K562 (cell line): ENCODE measurements around the gene TANC1.

Source experiments
- COPS2 ChIP-seq: fragments of 450-650 bp; conservative IDR thresholded peaks from 2 replicates; pipeline ENCODE4 v1.6.1; 2016; ENCODE audit warnings: mild to moderate bottlenecking, moderate library complexity
- CTCF ChIP-seq, 3 experiments: IDR thresholded peaks in 2 of 3; conservative IDR thresholded peaks in 1 of 3; 2 replicates each; pipeline ENCODE4 v1.5.1; 2011 to 2012; ENCODE audit warnings: low read length in 3 of 3, mild to moderate bottlenecking in 3 of 3, control low read depth in 2 of 3, improper control_type of control experiment in 1 of 3, inconsistent platforms in 1 of 3, low read depth in 1 of 3, mixed read lengths in 1 of 3, moderate library complexity in 1 of 3; ENCODE audit not compliant: insufficient read depth in 2 of 3
- EP300 ChIP-seq: IDR thresholded peaks from 2 replicates; pipeline ENCODE4 v1.6.1; 2012; ENCODE audit warnings: low read length, improper control_type of control experiment
- ETS1 ChIP-seq: conservative IDR thresholded peaks from 2 replicates; pipeline ENCODE4 v1.6.1; 2011; ENCODE audit warnings: low read depth, mild to moderate bottlenecking, low read length; ENCODE audit not compliant: control insufficient read depth
- EZH2 ChIP-seq: IDR thresholded peaks from 2 replicates; pipeline ENCODE4 v1.6.1; 2012; ENCODE audit warnings: low read depth, mild to moderate bottlenecking, inconsistent platforms, low read length, borderline replicate concordance
- HDAC8 ChIP-seq: fragments of 450-650 bp; IDR thresholded peaks from 2 replicates; pipeline ENCODE4 v1.6.1; 2016; ENCODE audit warnings: mild to moderate bottlenecking, missing genetic modification characterization, moderate library complexity, missing compliant biosample characterization
- KDM5B ChIP-seq: fragments of 200-600 bp; sonication (generic); IDR thresholded peaks from 2 replicates; pipeline ENCODE4 v1.6.1; 2012; ENCODE audit warnings: low read depth, mild to moderate bottlenecking, moderate library complexity, low read length, control low read depth, inconsistent platforms; ENCODE audit not compliant: insufficient replicate concordance
- MXI1 ChIP-seq: IDR thresholded peaks from 2 replicates; pipeline ENCODE4 v1.6.1; 2011; ENCODE audit warnings: low read depth, mild to moderate bottlenecking, improper control_type of control experiment, low read length
- POLR2A ChIP-seq: fragments of 450-650 bp; conservative IDR thresholded peaks from 2 replicates; pipeline ENCODE4 v1.6.1; 2016
- POLR2AphosphoS2 ChIP-seq: IDR thresholded peaks from 2 replicates; pipeline ENCODE4 v1.6.1; 2012; ENCODE audit warnings: low read length, improper control_type of control experiment
- RFX1 ChIP-seq: fragments of 450-650 bp; IDR thresholded peaks from 2 replicates; pipeline ENCODE4 v1.6.1; 2016; ENCODE audit warnings: mild to moderate bottlenecking, moderate library complexity
- SETDB1 ChIP-seq: IDR thresholded peaks from one replicate; pipeline ENCODE4 v1.6.1; 2012; ENCODE audit warnings: low read length, control low read depth, inconsistent platforms
- XRCC5 ChIP-seq: fragments of 200-400 bp; formaldehyde crosslinking; IDR thresholded peaks from 2 replicates; pipeline ENCODE4 v1.6.1; 2017; ENCODE audit warnings: low read depth, mild to moderate bottlenecking, low read length
- ZNF311 ChIP-seq: fragments of 250-450 bp; sonication (Bioruptor Pico); IDR thresholded peaks from 2 replicates; pipeline ENCODE4 v1.4.0; 2020; ENCODE audit warnings: mild to moderate bottlenecking, moderate library complexity

- TF ChIP-seq ETS1 (no peak), EP300 (no peak), CTCF (IDR thresholded peaks at IDR 0.05 in 2 of 3, conservative IDR thresholded peaks at IDR 0.05 in 1 of 3; ENCODE audit: insufficient read depth in 2 of 3, low read depth in 1 of 3, low read length in 3 of 3) (no peak), RFX1 (no peak), POLR2A (no peak), COPS2 (no peak), HDAC8 (tag) (no peak), KDM5B (no peak), XRCC5 (no peak), POLR2AphosphoS2 (no peak), ZNF311 (CRISPR knock-in tag) (no peak), MXI1 (no peak), SETDB1 (no peak), EZH2 (no peak)
These were observed 210.7 kb downstream of the TANC1 start for GRCh38 chr2:159179096-159179495.
